Coronary artery (tissue), 2 donors: ENCODE data around the gene SLC66A1.

ENCODE experiments used
- DNase-seq: peaks from one replicate; pipeline ENCODE4 v3.0.0-alpha.2; 2017; ENCODE audit warnings: low spot score
- H3K27ac ChIP-seq, 2 donors: fragments of 200-600 bp; sonication (generic); one replicate each; pipeline ENCODE4 v1.5.1; 2016 to 2019
- H3K4me3 ChIP-seq: fragments of 200-600 bp; sonication (generic); 2 replicates; pipeline ENCODE4 v1.5.1; 2016; ENCODE audit warnings: mild to moderate bottlenecking, moderate library complexity
- TF ChIP-seq, protein P1 (sequence below): fragments of 200-600 bp; sonication (generic); IDR thresholded peaks from one replicate; pipeline ENCODE4 v1.5.1; 2019; ENCODE audit warnings: antibody characterized with exemption

SLC66A1 gene

DNA sequence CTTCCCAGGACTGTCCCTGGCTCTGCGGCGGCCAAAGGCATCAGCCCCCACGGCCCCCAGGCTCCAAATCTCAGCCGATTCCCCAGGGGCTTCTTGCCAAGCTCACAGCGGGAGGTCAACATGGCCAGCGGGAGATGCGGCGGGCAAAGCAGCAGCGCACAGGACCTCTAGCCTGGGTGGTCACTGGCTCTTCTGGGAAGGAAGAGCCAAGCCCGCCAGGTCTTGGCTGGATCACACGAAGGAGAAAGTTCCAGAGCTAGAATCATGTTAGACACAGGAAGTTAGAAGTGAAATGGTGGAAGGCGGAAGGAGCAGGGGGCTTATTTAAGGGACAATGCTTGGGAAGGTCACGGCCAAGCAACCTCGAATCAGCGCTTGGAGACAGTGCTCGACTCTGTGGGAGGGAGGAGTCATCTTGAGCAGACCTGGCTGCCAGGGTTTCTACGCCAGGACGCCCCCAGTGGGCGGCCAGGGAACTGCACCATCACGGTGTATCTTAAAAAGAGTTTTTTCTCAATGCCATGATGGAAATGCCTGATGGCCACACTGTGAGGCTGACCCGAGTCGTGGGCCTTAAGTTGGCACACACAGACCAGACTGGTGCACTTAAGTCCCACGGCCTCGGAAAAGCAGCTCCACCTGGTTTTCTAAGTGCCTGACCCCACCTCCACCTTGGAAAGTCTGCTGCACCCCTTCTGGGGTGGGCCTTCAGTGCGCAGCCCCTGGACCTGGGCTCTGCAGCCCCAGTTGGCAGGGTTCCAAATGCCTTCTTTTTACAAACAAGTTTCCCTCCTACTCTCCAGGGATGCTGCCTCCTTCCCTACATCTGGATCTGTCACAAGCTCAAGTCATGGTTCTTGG, 29.3 kb downstream of the SLC66A1 start:
- H3K4me3 ChIP-seq = no peak overlapping the region
- peak overlapping the region in 1 of 2 donors; percentile 42 for H3K27ac ChIP-seq
- DNase-seq = no peak
- TF ChIP-seq, protein P1, sequence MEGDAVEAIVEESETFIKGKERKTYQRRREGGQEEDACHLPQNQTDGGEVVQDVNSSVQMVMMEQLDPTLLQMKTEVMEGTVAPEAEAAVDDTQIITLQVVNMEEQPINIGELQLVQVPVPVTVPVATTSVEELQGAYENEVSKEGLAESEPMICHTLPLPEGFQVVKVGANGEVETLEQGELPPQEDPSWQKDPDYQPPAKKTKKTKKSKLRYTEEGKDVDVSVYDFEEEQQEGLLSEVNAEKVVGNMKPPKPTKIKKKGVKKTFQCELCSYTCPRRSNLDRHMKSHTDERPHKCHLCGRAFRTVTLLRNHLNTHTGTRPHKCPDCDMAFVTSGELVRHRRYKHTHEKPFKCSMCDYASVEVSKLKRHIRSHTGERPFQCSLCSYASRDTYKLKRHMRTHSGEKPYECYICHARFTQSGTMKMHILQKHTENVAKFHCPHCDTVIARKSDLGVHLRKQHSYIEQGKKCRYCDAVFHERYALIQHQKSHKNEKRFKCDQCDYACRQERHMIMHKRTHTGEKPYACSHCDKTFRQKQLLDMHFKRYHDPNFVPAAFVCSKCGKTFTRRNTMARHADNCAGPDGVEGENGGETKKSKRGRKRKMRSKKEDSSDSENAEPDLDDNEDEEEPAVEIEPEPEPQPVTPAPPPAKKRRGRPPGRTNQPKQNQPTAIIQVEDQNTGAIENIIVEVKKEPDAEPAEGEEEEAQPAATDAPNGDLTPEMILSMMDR = peak; percentile 85

DNA sequence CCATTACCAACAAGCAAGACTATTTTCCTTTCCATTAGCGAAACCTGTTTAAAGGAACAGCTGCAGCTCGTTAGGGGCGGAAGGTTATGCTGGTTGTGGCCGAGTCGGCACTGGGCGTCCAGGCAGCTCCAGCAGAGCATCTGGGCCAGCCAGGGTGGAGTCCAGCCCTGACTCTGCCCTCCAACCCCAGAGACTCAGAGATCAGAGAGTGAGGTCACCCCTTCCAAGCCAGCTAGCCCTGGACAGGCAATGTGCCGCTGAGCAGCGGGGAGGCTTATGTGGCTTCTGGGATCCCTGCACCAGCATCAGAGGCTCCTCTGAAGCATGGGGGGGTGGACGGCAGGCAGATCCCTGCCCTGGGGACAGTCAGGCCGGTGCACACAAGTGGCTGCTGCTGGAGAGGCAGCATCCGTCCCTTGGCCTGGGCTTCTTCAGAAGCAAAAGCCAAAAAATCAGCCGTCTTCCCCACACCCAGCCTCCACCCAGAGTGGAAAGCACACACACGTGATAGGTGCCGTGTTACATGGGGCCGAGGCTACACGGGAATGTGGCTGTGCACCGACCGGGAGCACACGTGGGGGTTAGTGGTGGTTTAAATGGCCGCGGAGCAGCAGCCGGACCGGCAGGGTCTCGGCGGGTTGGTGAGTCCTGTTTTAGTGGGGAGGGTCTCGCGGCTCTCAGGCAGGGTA, 30.1 kb downstream of the SLC66A1 start:
- peak overlapping the region in 1 of 2 donors; percentile 42 for H3K27ac ChIP-seq
- no peak for DNase-seq
- TF ChIP-seq, protein P1 = no peak
- H3K4me3 ChIP-seq = no peak overlapping the region

DNA sequence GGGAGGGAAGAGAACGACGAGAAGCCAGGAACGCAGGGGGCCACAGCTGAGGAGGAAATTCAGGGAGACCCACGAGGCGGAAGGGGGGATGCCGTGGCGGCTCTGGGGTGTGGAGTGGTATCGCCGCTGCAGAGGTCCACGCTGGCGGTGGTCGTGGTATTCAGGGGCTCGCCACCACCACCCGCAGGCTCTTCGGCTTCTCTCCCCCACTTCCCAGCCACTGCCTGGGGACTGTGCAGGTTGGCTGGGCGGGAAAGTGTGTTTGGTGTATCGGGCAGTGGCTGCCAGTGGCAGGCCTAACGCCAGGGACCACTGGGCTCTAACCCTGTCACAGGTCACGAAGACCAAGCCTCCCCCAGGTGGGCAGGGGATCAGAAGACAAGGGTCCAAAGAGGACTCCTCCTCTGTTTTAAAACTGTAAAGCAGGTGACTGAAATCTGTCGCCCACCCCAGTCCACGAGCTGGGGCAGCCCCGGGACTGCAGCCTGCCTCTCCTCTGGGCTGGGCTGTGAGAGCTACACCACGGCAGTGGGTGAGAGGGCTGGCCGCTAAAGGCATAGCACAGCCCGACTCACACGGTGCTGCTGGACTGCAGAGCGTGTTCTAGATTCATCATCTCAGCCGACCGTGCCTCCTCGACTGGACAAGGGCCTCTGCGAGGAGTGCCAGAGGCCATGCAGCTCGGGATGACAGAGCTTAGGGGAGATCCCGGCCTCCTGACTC, 30.9 kb downstream of the SLC66A1 start:
- H3K4me3 ChIP-seq = no peak overlapping the region
- DNase-seq = no peak
- TF ChIP-seq, protein P1 = no peak
- no peak overlapping the region for H3K27ac ChIP-seq

DNA sequence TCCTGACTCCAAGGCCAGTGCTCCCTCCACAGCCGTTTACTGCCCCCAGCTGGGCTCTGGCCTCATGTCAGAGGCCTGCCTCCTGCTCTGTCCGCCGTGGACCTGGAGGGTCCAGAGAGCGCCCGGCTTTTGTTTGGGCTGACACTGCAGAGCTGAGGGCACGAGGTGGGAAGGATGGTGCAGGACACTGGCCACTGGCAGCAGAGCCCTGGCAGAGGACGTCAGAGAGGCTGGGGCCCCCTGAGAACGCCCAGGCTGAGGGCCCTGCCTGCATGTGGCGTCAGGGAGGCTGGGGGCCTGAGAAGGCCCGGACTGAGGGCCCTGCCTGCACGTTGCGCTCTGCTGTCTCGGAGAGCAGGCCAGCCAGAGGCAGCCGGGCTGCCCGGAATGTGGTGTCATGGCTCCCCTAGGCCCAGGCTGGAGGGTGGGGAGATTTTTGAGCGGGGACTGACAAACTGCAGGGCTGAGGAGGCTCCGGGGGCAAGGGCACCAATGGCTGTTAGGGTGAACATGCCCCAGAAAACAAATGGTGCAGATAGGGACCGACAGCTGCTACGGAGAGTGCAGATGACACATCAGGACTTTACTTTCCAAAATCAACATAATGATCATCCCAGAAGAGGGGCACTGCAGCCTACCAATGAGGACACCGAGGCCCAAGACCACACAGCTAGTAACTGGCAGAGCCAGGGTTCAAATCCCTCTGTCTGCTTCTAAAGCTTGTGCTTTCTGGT, 31.7 kb downstream of the SLC66A1 start:
- TF ChIP-seq, protein P1 = no peak
- no peak for DNase-seq
- H3K27ac ChIP-seq = peak overlapping the region in 1 of 2 donors; percentile 21
- no peak overlapping the region for H3K4me3 ChIP-seq

DNA sequence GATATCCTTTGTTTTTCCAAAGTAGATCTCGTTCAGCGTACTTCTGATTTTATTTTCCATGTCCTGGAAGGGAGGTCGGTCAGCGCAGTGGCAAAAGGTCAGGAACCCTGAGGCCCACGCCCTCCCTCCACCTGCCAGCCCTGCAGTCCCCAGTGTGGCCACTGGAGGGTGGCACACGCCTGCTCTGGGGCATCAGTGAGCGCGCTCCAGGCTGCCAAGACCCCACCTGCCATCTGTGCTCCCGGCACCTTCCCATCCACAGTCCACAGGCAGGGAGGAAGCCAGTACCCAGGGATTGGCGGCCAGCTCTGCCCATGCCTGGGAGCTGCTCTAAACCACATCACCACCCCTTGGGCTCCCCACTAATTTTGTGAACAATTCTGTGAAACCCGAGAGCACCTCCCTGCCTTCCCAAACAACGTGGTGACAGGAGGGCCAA, 32.3 kb downstream of the SLC66A1 start:
- DNase-seq = no peak
- Histone ChIP-seq H3K27ac (peak overlapping the region in 1 of 2 donors; percentile 21), H3K4me3 (no peak overlapping the region)
- TF ChIP-seq, protein P1 = peak; percentile 81

DNA sequence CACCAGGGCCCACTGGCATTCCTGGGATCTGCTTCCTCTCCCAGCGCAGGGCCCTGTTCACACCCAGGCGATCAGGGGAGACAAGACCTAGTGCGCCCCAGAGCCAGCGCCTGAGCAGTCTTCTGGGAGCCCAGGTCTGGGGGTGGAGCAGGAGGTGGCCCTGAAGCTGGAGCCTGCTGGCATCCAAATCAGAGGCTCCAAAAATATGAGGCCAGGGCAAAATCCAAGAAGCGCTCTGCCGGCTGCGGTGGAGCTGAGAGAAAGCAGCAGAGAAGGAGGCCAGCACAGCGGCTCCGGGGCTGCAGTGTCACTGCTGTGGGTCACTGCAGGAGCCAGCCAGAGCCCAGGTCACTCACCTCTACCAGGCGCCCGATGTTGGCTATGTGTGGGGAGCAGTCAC, 32.7 kb downstream of the SLC66A1 start:
- DNase-seq = no peak
- TF ChIP-seq, protein P1 = no peak
- Histone ChIP-seq H3K27ac (no peak overlapping the region), H3K4me3 (no peak overlapping the region)
